DND-41 (cell line): ENCODE results near the gene HLA-DRA.

Experiments
- EZH2 ChIP-seq: IDR thresholded peaks from 3 replicates; pipeline ENCODE4 v1.6.1; 2012; ENCODE audit warnings: borderline replicate concordance, low read depth, mild to moderate bottlenecking, moderate library complexity, low read length, inconsistent platforms; ENCODE audit not compliant: severe bottlenecking
- TF ChIP-seq, protein P1 (sequence below): IDR thresholded peaks from 2 replicates; pipeline ENCODE4 v1.5.1; 2012; ENCODE audit warnings: borderline replicate concordance, low read length, moderate library complexity, mild to moderate bottlenecking; ENCODE audit not compliant: poor library complexity, severe bottlenecking; ENCODE audit errors: extremely low read depth

DNA sequence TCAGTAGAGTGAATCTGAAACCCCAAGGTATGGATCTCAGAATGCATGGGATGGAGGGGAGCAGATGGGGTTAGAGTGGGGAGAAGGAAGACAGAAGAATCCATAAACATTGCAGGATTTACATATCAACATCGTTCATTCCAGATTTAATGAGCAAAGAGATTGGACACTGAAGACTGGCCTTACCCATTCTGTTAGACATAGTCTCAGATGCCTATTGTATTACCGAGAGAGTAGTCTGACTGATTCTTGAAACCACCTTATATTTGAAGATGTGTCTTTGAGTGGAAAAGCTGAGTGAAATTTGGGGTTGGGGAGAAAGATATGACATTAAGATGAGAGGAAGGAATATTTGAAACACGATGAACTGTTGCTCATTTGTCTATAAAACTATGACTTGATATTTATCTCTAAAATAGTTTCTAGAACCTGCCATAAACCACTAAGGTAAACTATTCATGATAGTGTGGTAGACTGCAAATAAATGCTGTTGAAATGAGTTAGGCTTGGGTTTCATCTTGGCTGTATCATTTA lies 5.7 kb downstream of the HLA-DRA start:
- TF ChIP-seq, protein P1, sequence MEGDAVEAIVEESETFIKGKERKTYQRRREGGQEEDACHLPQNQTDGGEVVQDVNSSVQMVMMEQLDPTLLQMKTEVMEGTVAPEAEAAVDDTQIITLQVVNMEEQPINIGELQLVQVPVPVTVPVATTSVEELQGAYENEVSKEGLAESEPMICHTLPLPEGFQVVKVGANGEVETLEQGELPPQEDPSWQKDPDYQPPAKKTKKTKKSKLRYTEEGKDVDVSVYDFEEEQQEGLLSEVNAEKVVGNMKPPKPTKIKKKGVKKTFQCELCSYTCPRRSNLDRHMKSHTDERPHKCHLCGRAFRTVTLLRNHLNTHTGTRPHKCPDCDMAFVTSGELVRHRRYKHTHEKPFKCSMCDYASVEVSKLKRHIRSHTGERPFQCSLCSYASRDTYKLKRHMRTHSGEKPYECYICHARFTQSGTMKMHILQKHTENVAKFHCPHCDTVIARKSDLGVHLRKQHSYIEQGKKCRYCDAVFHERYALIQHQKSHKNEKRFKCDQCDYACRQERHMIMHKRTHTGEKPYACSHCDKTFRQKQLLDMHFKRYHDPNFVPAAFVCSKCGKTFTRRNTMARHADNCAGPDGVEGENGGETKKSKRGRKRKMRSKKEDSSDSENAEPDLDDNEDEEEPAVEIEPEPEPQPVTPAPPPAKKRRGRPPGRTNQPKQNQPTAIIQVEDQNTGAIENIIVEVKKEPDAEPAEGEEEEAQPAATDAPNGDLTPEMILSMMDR: no peak
- TF ChIP-seq EZH2: no peak
